GM21825 (cell line): ENCODE data around the gene UBR1.
"Not testable (repeated sequence)": the region's sequence is repeated elsewhere in the genome, so short reads cannot be mapped to it uniquely, and the experiment has no call there.

Experiments used
- ATAC-seq: cut with Tn5 transposase; IDR thresholded peaks from one replicate; pipeline ENCODE4 v1.9.1; 2021; ENCODE audit warnings: mild to moderate bottlenecking, moderate library complexity; ENCODE audit not compliant: unreplicated experiment

UBR1 gene

GRCh38 chr15:42979113-42979512, 126.7 kb downstream of the UBR1 start:
- ATAC-seq, result not testable (repeated sequence)

- ATAC-seq, result no peak
Measured at GRCh38 chr15:42974202-42974862, 131.5 kb downstream of the UBR1 start.

GRCh38 chr15:42973114-42973513, 132.7 kb downstream of the UBR1 start:
- no peak for ATAC-seq

GRCh38 chr15:42971830-42972229, 134.0 kb downstream of the UBR1 start:
- no peak for ATAC-seq

GRCh38 chr15:42964476-42964875, 141.4 kb downstream of the UBR1 start:
- no peak for ATAC-seq

- ATAC-seq, result no peak
Measured at GRCh38 chr15:42955518-42955917, 150.3 kb downstream of the UBR1 start.

GRCh38 chr15:42954291-42954690, 151.5 kb downstream of the UBR1 start:
- ATAC-seq, result no peak

GRCh38 chr15:42948898-42949297, 156.9 kb downstream of the UBR1 start:
- ATAC-seq, result not testable (repeated sequence)

GRCh38 chr15:42940527-42940926, 165.3 kb downstream of the UBR1 start:
- no peak for ATAC-seq

- ATAC-seq, result no peak
Measured at GRCh38 chr15:42939841-42940240, 166.0 kb downstream of the UBR1 start.

GRCh38 chr15:42937143-42937542, 168.7 kb downstream of the UBR1 start:
- ATAC-seq, result no peak

- ATAC-seq, result no peak
Measured at GRCh38 chr15:42933886-42934667, 171.8 kb downstream of the UBR1 start.

- ATAC-seq, result no peak
Measured at GRCh38 chr15:42932833-42933515, 172.9 kb downstream of the UBR1 start.

GRCh38 chr15:42931702-42932486, 173.9 kb downstream of the UBR1 start:
- ATAC-seq, result no peak

GRCh38 chr15:42929306-42929848, 176.5 kb downstream of the UBR1 start:
- no peak for ATAC-seq

GRCh38 chr15:42921342-42921731, 184.5 kb downstream of the UBR1 start:
- peak; percentile 12 for ATAC-seq

- peak; percentile 89 for ATAC-seq
Measured at GRCh38 chr15:42920519-42921341, 185.1 kb downstream of the UBR1 start, which contains the start of gene TTBK2. TSS of gene TTBK2 (minus strand) at chr15:42920778. CDS start at chr15:42878617, 42,161 bp downstream.

GRCh38 chr15:42919799-42920518, 185.9 kb downstream of the UBR1 start:
- no peak for ATAC-seq

- ATAC-seq, result no peak
Measured at GRCh38 chr15:42919308-42919707, 186.5 kb downstream of the UBR1 start.
